HG03025 (cell line): Measurements from ENCODE around the gene FAM216A.
A peak's percentile ranks its signal among the peaks of the same experiment; 100 is the strongest.
"Not testable (repeated sequence)": the region's sequence is repeated elsewhere in the genome, so short reads cannot be mapped to it uniquely, and the experiment has no call there.

Source experiments
- ATAC-seq: cut with Tn5 transposase; IDR thresholded peaks from one replicate; pipeline ENCODE4 v1.9.1; 2021; ENCODE audit warnings: mild to moderate bottlenecking, moderate library complexity; ENCODE audit not compliant: unreplicated experiment, low FRiP score

The FAM216A gene

GRCh38 chr12:110498984-110499706 is 30.5 kb downstream of the FAM216A start:
- ATAC-seq: no peak

DNA sequence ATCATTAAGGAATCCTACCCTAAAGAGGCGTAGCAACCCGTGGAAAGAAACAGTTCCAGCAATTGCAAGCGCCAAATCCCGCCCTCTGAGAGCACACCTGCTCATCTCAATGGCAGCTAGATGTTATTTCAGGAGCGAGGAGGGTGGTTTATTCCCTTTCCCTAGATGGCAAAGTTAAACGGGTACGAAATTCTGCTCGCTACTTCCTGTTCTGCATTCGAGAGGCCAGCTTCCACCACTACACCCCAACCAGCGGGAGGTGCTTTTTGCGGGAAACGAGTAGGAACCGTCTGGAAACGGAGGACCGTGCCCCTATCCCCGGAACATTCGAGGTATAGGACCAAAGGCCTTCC is 32.7 kb downstream of the FAM216A start:
- peak; percentile 5 for ATAC-seq

DNA sequence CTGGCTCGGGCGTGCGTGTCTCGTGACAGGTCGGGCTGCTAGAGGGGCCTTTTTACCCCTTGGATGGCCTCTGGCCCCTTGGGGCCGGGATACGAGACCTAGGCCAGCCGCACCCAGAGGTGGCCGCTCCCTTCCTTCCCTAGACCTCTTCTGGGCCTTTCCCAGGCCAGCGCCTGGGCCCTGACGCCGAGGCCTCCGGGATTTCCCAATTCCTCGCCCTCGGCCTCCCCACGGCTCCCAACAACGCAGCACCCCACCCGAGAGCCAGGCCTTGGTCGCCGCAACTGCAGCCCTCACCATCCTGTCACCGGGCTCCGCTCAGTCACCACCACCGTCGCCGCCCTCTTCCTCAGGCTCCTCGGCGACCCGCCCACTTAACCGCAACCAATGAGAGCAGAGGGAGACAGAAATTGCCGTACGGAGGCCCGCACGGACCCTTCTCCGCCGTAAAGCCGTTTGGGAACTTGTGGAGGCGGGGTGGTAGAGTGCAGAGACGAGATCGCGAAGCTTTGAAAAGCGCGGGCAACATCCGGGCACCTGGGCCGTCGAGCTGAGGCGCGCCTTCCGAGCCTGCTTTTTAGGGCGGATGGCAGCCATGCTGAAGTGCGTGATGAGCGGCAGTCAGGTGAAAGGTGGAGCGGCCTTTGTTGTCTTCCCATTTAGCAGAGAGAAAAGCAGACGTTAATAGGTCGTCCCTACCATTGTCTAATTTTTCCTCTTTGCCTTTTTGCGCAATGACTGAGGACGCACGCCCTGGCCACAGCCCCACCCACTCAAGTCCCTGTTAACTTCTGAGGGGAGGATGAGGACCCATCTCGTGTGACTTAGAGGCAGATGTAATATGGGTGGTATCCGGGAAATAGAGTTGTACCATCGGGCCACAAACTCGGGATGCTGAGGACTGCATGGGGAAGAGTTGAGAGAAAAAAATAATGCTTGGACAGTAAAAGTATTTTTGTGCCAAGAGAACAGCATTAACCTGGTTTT is 33.4 kb downstream of the FAM216A start, which contains the start of the genes RAD9B and VPS29:
RAD9B (plus strand) TSS at position 580 of the 987 bp plus-strand sequence; CDS start at position 587, 7 bp downstream.
VPS29 (minus strand) TSS at position 360 of the 987 bp plus-strand sequence; CDS start at position 300, 60 bp downstream.
- ATAC-seq: peak; percentile 86

- ATAC-seq: no peak
These were observed 34.8 kb downstream of the FAM216A start for GRCh38 chr12:110503432-110503831.

DNA sequence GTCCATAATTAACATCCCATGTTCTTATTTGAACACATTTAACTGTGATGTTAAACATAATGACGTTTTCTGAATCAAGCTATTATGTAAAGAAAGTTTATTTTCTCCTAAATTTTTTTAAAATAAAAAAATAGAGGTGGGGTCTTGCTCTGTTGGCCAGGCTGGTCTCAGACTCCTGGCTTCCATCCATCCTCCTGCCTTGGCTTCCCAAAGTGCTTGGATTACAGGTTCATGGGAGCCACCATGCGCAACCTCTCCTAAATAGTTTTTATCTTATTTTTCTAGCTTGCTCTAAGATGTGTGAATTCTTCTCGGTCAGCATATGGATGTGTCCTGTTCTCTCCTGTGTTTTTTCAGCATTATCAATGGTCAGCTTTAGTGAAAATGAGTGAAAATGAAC is 36.7 kb downstream of the FAM216A start:
- ATAC-seq: no peak

DNA sequence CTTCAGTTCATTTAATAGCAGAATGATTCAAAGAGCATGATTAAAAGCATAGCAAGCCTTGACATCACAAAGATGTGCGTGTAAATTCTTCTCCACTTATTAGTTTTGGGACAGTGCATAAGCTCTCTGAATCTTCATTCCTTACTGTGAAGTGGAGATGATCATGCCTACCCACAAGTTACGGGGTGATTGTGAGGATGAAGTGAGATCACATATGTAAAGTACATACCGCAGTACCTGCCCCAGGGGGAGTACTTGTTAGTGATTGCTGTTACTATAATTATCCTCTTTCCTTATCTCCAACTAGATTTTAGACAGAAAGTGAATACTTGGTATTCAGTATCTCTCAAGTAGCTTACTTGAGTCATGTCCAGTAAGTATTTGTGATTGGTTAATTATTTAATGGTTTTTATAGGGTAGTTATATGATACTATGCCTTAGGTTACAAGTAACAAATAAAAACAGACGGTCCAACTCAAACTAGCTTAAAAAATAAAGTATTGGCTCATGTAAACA is 39.5 kb downstream of the FAM216A start:
- ATAC-seq: no peak

- no peak for ATAC-seq
These were observed 45.2 kb downstream of the FAM216A start for GRCh38 chr12:110513842-110514241.

DNA sequence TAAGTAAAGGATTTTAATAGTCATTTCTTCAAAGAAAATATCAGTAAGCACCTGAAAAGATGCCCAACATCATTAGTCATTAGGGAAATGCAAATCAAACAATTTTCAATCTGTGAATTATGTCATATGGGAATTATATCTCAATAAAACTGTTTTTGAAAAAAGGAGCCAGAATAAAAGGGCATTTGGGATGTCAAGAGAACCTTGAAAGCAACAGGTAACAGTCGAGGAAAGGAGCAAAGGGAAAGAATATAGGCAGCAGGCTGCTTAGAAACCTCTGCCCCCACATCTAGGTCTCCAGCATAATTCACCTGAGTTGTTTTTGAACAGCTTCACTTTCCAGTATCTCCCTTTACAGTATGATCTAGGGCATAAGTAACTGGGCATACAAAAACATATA is 45.7 kb downstream of the FAM216A start:
- no peak for ATAC-seq

- ATAC-seq: no peak
These were observed 48.4 kb downstream of the FAM216A start for GRCh38 chr12:110516995-110517394.

GRCh38 chr12:110518014-110518413 is 49.4 kb downstream of the FAM216A start:
- ATAC-seq: not testable (repeated sequence)

DNA sequence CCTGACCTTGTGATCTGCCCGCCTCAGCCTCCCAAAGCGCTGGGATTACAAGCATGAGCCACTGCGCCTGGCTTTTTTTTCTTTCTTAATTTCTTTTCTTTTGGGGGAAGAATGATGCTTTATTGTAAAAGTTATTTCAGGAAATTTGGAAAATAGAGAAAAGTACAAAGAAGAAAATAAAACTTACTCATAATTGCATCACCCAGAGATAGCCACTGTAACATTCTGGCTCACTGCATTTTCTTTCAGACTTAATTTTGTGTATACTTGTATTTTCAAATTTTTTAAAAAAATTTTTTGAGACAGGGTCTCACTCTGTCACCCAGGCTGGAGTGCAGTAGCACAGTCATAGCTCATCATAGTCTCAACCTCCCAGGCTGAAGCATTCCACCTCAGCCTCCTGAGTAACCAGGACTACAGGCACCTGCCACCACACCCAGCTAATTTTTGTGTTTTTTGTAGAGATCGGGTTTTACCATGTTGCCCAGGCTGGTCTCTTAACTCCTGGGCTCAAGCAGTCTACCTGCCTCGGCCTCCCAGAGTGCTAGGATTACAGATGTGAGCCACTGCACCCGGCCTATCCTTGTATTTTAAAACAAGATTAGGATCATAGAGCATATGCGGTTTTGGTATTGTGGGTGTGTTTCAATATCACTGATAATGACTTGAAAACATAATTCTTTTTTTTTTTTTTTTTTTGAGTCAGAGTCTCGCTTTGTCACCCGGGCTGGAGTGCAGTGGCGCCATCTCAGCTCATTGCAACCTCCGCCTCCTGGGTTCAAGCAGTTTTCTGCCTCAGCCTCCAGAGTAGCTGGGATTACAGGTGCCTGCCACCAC is 52.4 kb downstream of the FAM216A start:
- ATAC-seq: not testable (repeated sequence)

GRCh38 chr12:110528277-110528839 is 59.7 kb downstream of the FAM216A start:
- ATAC-seq: no peak

DNA sequence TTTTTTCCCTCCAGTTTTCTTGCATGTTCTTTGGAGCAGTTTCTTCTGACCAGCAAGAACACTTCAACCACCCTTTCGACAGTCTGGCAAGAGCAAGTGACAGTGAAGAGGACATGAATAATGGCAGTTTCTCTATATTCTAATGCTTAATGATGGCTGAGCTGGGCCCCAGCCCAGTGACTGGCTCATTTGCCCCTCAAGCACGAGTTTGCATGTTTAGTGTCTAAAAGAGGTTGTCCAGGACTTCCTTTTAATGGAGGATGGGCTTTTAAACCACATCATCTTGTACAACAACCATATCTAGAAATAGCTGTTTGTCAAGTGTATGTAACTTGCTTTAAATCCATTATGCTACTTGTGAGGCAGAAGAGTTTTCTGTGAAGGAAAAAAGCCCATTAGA is 61.9 kb downstream of the FAM216A start:
- no peak for ATAC-seq

DNA sequence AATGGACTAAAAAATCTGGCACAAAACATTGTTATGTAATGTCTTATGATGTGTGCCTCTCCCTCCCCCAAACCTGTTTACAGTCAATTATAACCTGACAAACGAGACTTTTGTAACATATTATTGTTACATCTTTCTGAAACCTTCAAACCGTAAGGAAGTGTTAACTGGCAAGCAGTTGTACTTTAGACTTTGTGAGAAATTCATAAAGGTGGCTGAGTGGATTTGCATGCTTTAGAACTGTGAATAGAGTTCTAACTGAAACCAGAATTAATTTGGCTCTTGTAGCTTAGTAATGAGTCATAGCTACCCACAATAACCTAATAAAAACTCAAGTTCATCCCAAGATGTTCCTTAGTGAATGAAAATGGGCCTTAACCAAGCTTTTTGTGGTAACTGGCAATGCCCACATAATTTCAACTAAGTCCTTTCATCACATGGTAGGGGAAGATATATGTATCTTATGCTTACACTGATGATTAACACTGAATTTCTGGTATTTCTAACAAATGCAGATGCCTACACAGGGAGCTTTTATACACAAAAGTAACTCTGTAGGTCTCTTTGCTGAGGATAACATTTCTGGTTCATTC is 63.2 kb downstream of the FAM216A start:
- peak; percentile 72 for ATAC-seq

- no peak for ATAC-seq
These were observed 64.0 kb downstream of the FAM216A start for GRCh38 chr12:110532644-110533043.

GRCh38 chr12:110533607-110534006 is 65.0 kb downstream of the FAM216A start:
- ATAC-seq: no peak

DNA sequence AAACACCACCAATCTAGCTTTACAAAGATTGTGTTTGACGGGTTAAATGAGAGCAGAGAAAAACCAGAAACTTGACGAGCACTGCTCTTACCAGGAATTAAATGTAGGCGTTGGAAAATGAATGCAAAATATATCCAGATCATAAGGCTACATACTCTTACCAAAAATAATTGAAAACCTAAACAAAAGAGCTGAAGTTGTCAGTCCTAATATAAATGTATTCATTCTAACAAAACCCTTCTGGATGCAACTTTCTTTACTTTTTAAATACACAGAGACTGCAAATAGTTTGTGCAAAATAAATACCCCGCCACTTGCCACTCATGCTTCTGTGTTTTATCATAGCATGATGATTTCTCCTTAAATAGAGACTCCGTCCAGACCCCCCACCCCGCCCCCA is 66.2 kb downstream of the FAM216A start:
- ATAC-seq: no peak

- ATAC-seq: no peak
These were observed 68.4 kb downstream of the FAM216A start for GRCh38 chr12:110536834-110537604.
